Jurkat, Clone E6-1 (cell line): ENCODE measurements around the gene MRPL37.

Source experiments
- DNase-seq: peaks from one replicate; pipeline ENCODE4 v3.0.0-alpha.2; 2011; ENCODE audit warnings: low read depth, low spot score
- H3K4me3 ChIP-seq: 2 replicates; pipeline ENCODE4 v1.5.1; 2011; ENCODE audit warnings: mild to moderate bottlenecking, low read length, control low read depth, moderate library complexity

The MRPL37 gene

GRCh38 chr1:54212872-54213271 is 12.9 kb downstream of the MRPL37 start:
- DNase-seq: no peak

GRCh38 chr1:54215523-54215922 is 15.6 kb downstream of the MRPL37 start:
- DNase-seq: no peak
- no peak overlapping the region for H3K4me3 ChIP-seq

More at GRCh38 chr1:54212872-54213271, 12.9 kb downstream of the MRPL37 start:
- no peak overlapping the region for H3K4me3 ChIP-seq

GRCh38 chr1:54218883-54219687 is 19.1 kb downstream of the MRPL37 start:
- no peak overlapping the region for H3K4me3 ChIP-seq
- no peak for DNase-seq

- no peak for DNase-seq
- H3K4me3 ChIP-seq: no peak overlapping the region
Measured at GRCh38 chr1:54219688-54220003, 19.7 kb downstream of the MRPL37 start.

- H3K4me3 ChIP-seq: no peak overlapping the region
- DNase-seq: no peak
Measured at GRCh38 chr1:54220004-54220811, 20.2 kb downstream of the MRPL37 start.

GRCh38 chr1:54221113-54221834 is 21.3 kb downstream of the MRPL37 start:
- DNase-seq: no peak
- no peak overlapping the region for H3K4me3 ChIP-seq

GRCh38 chr1:54221867-54222484 is 22.0 kb downstream of the MRPL37 start:
- H3K4me3 ChIP-seq: no peak overlapping the region
- no peak for DNase-seq

- no peak overlapping the region for H3K4me3 ChIP-seq
- no peak for DNase-seq
Measured at GRCh38 chr1:54222711-54223110, 22.7 kb downstream of the MRPL37 start.

- no peak for DNase-seq
Measured at GRCh38 chr1:54223441-54224202, 23.7 kb downstream of the MRPL37 start.

GRCh38 chr1:54224233-54224632 is 24.3 kb downstream of the MRPL37 start:
- H3K4me3 ChIP-seq: no peak overlapping the region
- no peak for DNase-seq

More at GRCh38 chr1:54223441-54224202, 23.7 kb downstream of the MRPL37 start:
- no peak overlapping the region for H3K4me3 ChIP-seq

GRCh38 chr1:54225378-54225777 is 25.4 kb downstream of the MRPL37 start:
- no peak overlapping the region for H3K4me3 ChIP-seq
- DNase-seq: no peak

- H3K4me3 ChIP-seq: no peak overlapping the region
- no peak for DNase-seq
Measured at GRCh38 chr1:54225986-54226559, 26.1 kb downstream of the MRPL37 start.

GRCh38 chr1:54227091-54227602 is 27.2 kb downstream of the MRPL37 start:
- DNase-seq: no peak
- no peak overlapping the region for H3K4me3 ChIP-seq

- DNase-seq: no peak
Measured at GRCh38 chr1:54227891-54228310, 27.9 kb downstream of the MRPL37 start.

GRCh38 chr1:54228638-54229079 is 28.7 kb downstream of the MRPL37 start:
- H3K4me3 ChIP-seq: no peak overlapping the region
- no peak for DNase-seq

More at GRCh38 chr1:54227891-54228310, 27.9 kb downstream of the MRPL37 start:
- H3K4me3 ChIP-seq: no peak overlapping the region

- no peak overlapping the region for H3K4me3 ChIP-seq
- DNase-seq: no peak
Measured at GRCh38 chr1:54229281-54229891, 29.4 kb downstream of the MRPL37 start.

- H3K4me3 ChIP-seq: no peak overlapping the region
Measured at GRCh38 chr1:54230507-54231339, 30.8 kb downstream of the MRPL37 start.

More at GRCh38 chr1:54230507-54231339, 30.8 kb downstream of the MRPL37 start:
- no peak for DNase-seq
